ENCODE data around the gene MRPS34.

Gene MRPS34

GRCh38 chr16:1810536-1810935 is 37.6 kb upstream of the MRPS34 start:
- TF ChIP-seq POLR2AphosphoS5 (IDR thresholded peaks at IDR 0.05; ENCODE audit: low read depth, low read length) (no peak), FOXP2 (optimal IDR thresholded peaks at IDR 0.05; ENCODE audit: borderline replicate concordance, extremely low read depth, extremely low read length, insufficient read depth) (no peak), SIN3A (IDR thresholded peaks at IDR 0.05; ENCODE audit: borderline replicate concordance, insufficient read depth, low read length) (no peak), REST (IDR thresholded peaks at IDR 0.05; ENCODE audit: insufficient read depth in 1 of 2, low read depth in 2 of 2, low read length in 2 of 2) (no peak), TAF1 (IDR thresholded peaks at IDR 0.05; ENCODE audit: borderline replicate concordance, insufficient read depth, low read length) (no peak)

- TF ChIP-seq REST (IDR thresholded peaks at IDR 0.05; ENCODE audit: insufficient read depth in 1 of 2, low read depth in 2 of 2, low read length in 2 of 2) (no peak), SIN3A (IDR thresholded peaks at IDR 0.05; ENCODE audit: borderline replicate concordance, insufficient read depth, low read length) (no peak), FOXP2 (optimal IDR thresholded peaks at IDR 0.05; ENCODE audit: borderline replicate concordance, extremely low read depth, extremely low read length, insufficient read depth) (no peak), TAF1 (IDR thresholded peaks at IDR 0.05; ENCODE audit: borderline replicate concordance, insufficient read depth, low read length) (no peak), POLR2AphosphoS5 (IDR thresholded peaks at IDR 0.05; ENCODE audit: low read depth, low read length) (no peak)
These were observed 37.2 kb upstream of the MRPS34 start for GRCh38 chr16:1810106-1810505.

- TF ChIP-seq FOXP2 (optimal IDR thresholded peaks at IDR 0.05; ENCODE audit: borderline replicate concordance, extremely low read depth, extremely low read length, insufficient read depth) (no peak), SIN3A (IDR thresholded peaks at IDR 0.05; ENCODE audit: borderline replicate concordance, insufficient read depth, low read length) (no peak), TAF1 (IDR thresholded peaks at IDR 0.05; ENCODE audit: borderline replicate concordance, insufficient read depth, low read length) (no peak), POLR2AphosphoS5 (IDR thresholded peaks at IDR 0.05; ENCODE audit: low read depth, low read length) (no peak), REST (IDR thresholded peaks at IDR 0.05; ENCODE audit: insufficient read depth in 1 of 2, low read depth in 2 of 2, low read length in 2 of 2) (no peak)
These were observed 36.4 kb upstream of the MRPS34 start for GRCh38 chr16:1809281-1809801.

GRCh38 chr16:1808691-1809090 is 35.8 kb upstream of the MRPS34 start:
- TF ChIP-seq POLR2AphosphoS5 (IDR thresholded peaks at IDR 0.05; ENCODE audit: low read depth, low read length) (no peak), TAF1 (IDR thresholded peaks at IDR 0.05; ENCODE audit: borderline replicate concordance, insufficient read depth, low read length) (no peak), SIN3A (IDR thresholded peaks at IDR 0.05; ENCODE audit: borderline replicate concordance, insufficient read depth, low read length) (no peak), REST (IDR thresholded peaks at IDR 0.05; ENCODE audit: insufficient read depth in 1 of 2, low read depth in 2 of 2, low read length in 2 of 2) (no peak), FOXP2 (optimal IDR thresholded peaks at IDR 0.05; ENCODE audit: borderline replicate concordance, extremely low read depth, extremely low read length, insufficient read depth) (no peak)

GRCh38 chr16:1807626-1808025 is 34.7 kb upstream of the MRPS34 start:
- no peak for TF ChIP-seq REST (IDR thresholded peaks at IDR 0.05; ENCODE audit: insufficient read depth in 1 of 2, low read depth in 2 of 2, low read length in 2 of 2)
- no peak for TF ChIP-seq POLR2AphosphoS5 (IDR thresholded peaks at IDR 0.05; ENCODE audit: low read depth, low read length)
- no peak for TF ChIP-seq FOXP2 (optimal IDR thresholded peaks at IDR 0.05; ENCODE audit: borderline replicate concordance, extremely low read depth, extremely low read length, insufficient read depth)
- TF ChIP-seq SIN3A (IDR thresholded peaks at IDR 0.05; ENCODE audit: borderline replicate concordance, insufficient read depth, low read length): no peak
- no peak for TF ChIP-seq TAF1 (IDR thresholded peaks at IDR 0.05; ENCODE audit: borderline replicate concordance, insufficient read depth, low read length)
